ENCODE results near the gene PLAU. TPM values are rescaled to one million over a fixed set of nuclear protein-coding genes. Genes with fewer than 3 reads are reported as not detected.
"Not testable (repeated sequence)": the region's sequence is repeated elsewhere in the genome, so short reads cannot be mapped to it uniquely, and the experiment has no call there.

Gene PLAU
- total RNA-seq, 1 donor from 2014 or later = 112 TPM

DNA sequence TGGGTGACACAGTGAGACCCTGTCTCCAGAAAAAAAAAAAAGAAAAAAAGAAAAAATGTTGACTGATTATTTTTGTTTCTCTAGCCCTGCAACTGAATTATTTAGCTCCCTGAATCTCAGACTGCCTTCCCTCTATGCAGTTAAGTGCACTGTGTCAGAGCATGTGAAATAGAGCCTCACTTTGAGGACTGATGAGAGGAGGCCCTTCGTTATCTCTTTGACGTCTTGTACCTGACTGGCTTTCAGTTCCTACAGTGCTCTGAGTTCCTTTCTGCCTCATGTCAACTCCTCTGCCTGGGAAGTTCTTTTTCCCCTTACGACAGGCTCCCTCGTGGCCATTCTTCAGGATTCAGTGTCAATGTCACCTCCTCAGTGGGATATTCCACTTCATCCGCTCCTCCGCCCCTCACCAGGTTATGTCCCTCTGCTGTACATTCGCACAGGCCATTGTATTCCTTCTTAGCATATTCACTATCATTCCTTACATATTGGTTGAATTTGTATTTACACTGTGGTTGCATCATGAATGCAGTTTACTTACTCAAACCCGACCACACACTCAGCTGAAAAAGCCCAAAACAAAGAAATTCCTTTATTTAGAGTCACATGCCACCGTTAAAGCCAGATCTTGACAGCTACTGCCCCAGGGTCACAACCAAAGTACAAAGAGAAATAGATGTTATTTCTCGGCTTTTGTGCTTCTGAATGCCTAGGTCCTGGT lies 18.5 kb upstream of the PLAU start:
- Mint-ChIP-seq H3K4me1 (ENCODE audit: unreplicated experiment) (peaks cover 84% of the 10 kb centered on the region), H3K4me3 (ENCODE audit: unreplicated experiment) (no peak overlapping the region), H3K9me3 (ENCODE audit: unreplicated experiment) (no peaks in the 10 kb centered on the region), H3K27ac (ENCODE audit: unreplicated experiment) (peak overlapping the region; percentile 85), H3K27me3 (ENCODE audit: unreplicated experiment) (no peaks in the 10 kb centered on the region), H3K36me3 (ENCODE audit: unreplicated experiment) (no peaks in the 10 kb centered on the region)
- no peak for DNase-seq (ENCODE audit: extremely low spot score, unreplicated experiment)
- TF ChIP-seq, protein P1, sequence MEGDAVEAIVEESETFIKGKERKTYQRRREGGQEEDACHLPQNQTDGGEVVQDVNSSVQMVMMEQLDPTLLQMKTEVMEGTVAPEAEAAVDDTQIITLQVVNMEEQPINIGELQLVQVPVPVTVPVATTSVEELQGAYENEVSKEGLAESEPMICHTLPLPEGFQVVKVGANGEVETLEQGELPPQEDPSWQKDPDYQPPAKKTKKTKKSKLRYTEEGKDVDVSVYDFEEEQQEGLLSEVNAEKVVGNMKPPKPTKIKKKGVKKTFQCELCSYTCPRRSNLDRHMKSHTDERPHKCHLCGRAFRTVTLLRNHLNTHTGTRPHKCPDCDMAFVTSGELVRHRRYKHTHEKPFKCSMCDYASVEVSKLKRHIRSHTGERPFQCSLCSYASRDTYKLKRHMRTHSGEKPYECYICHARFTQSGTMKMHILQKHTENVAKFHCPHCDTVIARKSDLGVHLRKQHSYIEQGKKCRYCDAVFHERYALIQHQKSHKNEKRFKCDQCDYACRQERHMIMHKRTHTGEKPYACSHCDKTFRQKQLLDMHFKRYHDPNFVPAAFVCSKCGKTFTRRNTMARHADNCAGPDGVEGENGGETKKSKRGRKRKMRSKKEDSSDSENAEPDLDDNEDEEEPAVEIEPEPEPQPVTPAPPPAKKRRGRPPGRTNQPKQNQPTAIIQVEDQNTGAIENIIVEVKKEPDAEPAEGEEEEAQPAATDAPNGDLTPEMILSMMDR (IDR thresholded peaks at IDR 0.05) = no peak

DNA sequence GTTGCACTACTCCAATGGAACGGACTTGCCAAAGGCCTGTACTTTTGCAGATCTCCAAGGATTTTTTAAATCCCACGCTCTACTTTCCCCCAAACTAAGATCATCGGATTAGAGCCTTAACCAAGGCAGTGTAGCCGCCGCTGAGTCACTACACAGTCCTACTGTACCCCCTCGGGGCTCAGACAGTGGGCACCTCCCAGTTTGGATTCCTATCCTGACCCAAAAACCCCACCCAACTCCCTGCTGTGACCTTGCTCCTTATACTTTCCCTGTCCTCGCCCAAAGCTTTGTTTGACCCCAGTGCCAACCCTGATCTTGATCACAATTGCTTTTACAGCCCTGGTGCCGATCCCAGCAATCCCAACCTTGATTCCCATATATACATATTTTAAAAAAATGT lies 17.5 kb upstream of the PLAU start:
- H3K4me1 Mint-ChIP-seq (ENCODE audit: unreplicated experiment) = peaks cover 75% of the 10 kb centered on the region
- H3K27ac Mint-ChIP-seq (ENCODE audit: unreplicated experiment) = peak overlapping the region; percentile 85
- no peaks in the 10 kb centered on the region for H3K36me3 Mint-ChIP-seq (ENCODE audit: unreplicated experiment)
- no peaks in the 10 kb centered on the region for H3K9me3 Mint-ChIP-seq (ENCODE audit: unreplicated experiment)
- TF ChIP-seq, protein P1 (IDR thresholded peaks at IDR 0.05) = no peak
- no peak for DNase-seq (ENCODE audit: extremely low spot score, unreplicated experiment)
- no peak overlapping the region for H3K4me3 Mint-ChIP-seq (ENCODE audit: unreplicated experiment)
- no peaks in the 10 kb centered on the region for H3K27me3 Mint-ChIP-seq (ENCODE audit: unreplicated experiment)

DNA sequence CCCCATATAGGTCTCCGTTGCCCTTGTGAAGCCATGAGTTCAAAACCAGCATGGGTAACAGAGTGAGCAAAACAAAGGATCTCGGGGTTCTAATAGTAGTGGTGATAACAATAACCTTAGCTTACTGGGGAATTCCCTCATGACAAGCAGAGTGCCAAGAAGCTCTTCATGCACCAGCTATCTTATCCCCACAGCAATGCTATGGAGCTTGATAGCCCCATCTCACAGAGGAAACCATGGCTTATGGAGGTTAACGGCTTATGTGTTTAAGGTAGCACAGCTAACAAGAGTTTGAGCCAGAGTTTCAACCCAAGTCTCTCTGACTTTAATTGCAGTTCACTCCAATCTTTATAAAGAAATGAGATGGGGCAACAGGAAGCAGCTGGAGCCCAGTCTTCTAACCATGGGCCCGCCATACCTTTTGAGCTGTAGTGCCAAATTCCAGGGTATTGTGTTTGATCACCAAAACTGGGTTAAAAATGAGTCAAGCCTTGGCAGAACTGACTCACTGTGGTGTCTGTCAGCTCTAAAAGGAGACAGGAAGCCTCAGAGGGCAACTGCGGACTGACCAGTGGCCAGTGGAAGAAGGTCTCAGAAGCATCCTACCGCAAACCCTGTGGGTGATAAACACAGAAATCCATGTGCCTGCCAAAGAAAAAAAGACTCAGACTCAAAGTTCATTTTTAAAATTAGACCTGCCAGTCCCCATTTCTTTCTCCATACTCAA lies 16.5 kb upstream of the PLAU start:
- H3K4me1 Mint-ChIP-seq (ENCODE audit: unreplicated experiment) = peaks cover 74% of the 10 kb centered on the region
- no peaks in the 10 kb centered on the region for H3K9me3 Mint-ChIP-seq (ENCODE audit: unreplicated experiment)
- no peaks in the 10 kb centered on the region for H3K27me3 Mint-ChIP-seq (ENCODE audit: unreplicated experiment)
- H3K4me3 Mint-ChIP-seq (ENCODE audit: unreplicated experiment) = no peak overlapping the region
- H3K36me3 Mint-ChIP-seq (ENCODE audit: unreplicated experiment) = no peaks in the 10 kb centered on the region
- TF ChIP-seq, protein P1 (IDR thresholded peaks at IDR 0.05) = no peak
- no peak for DNase-seq (ENCODE audit: extremely low spot score, unreplicated experiment)
- H3K27ac Mint-ChIP-seq (ENCODE audit: unreplicated experiment) = peak overlapping the region; percentile 85

DNA sequence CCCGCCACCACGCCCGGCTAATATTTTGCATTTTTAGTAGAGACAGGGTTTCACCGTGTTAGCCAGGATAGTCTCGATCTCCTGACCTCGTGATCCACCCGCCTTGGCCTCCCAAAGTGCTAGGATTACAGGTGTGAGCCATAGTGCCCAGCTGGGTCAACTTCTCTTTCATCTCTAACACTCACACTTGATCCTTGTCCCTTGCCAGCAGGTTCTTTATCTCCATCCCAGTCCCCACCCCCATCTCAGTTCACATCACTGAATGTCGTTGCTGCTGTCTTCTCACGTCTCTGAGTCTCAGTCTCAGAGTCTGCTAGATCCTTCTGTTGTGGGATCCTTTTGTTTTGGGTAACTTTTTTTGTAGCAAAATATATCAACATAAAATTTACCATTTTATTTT lies 15.6 kb upstream of the PLAU start:
- not testable (repeated sequence) for DNase-seq (ENCODE audit: extremely low spot score, unreplicated experiment); H3K9me3 Mint-ChIP-seq (ENCODE audit: unreplicated experiment); H3K4me3 Mint-ChIP-seq (ENCODE audit: unreplicated experiment); H3K36me3 Mint-ChIP-seq (ENCODE audit: unreplicated experiment); H3K27me3 Mint-ChIP-seq (ENCODE audit: unreplicated experiment)
- Mint-ChIP-seq H3K27ac (ENCODE audit: unreplicated experiment) (peak overlapping the region; percentile 85), H3K4me1 (ENCODE audit: unreplicated experiment) (peaks cover 70% of the 10 kb centered on the region)

DNA sequence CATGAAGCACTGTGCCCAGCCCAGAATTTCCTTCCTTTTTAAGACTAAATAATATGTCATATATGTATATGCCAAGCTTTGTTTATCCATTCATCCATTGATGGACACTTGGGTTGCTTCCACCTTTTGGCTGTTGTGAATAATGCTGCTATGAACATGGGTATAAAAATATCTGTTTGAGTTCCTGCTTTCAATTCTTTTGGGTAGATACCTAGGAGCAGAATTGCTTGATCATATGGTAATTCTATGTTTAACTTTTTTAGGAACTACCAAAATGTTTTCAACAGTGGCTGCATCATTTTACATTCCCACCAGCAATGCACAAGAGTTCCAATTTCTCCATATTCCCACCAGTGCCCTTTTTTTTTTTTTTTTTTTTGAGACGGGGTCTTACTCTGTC lies 13.2 kb upstream of the PLAU start:
- H3K4me3 Mint-ChIP-seq (ENCODE audit: unreplicated experiment) = no peak overlapping the region
- H3K36me3 Mint-ChIP-seq (ENCODE audit: unreplicated experiment) = no peaks in the 10 kb centered on the region
- TF ChIP-seq, protein P1 (IDR thresholded peaks at IDR 0.05) = no peak
- DNase-seq (ENCODE audit: extremely low spot score, unreplicated experiment) = no peak
- peaks cover 58% of the 10 kb centered on the region for H3K4me1 Mint-ChIP-seq (ENCODE audit: unreplicated experiment)
- H3K9me3 Mint-ChIP-seq (ENCODE audit: unreplicated experiment) = no peaks in the 10 kb centered on the region
- no peaks in the 10 kb centered on the region for H3K27me3 Mint-ChIP-seq (ENCODE audit: unreplicated experiment)
- no peak overlapping the region for H3K27ac Mint-ChIP-seq (ENCODE audit: unreplicated experiment)
